Activated CD4-positive, alpha-beta memory T cell treated with anti-CD3 and anti-CD28 coated beads for 36 hours (primary cell): ENCODE results near the gene IL17RE. TPM values are rescaled to one million over a fixed set of nuclear protein-coding genes. Genes with fewer than 3 reads are reported as not detected.
"Not testable (repeated sequence)": the region's sequence is repeated elsewhere in the genome, so short reads cannot be mapped to it uniquely, and the experiment has no call there.

Experiments
- CTCF ChIA-PET: fragments of 350-600 bp; sonication (Branson Sonifier 250); formaldehyde crosslinking; loops from one replicate; lab custom pipeline; 2021; ENCODE audit warnings: antibody characterized with exemption, inconsistent platforms; lab: Charles Lee
- POLR2A ChIA-PET: fragments of 350-600 bp; sonication (Branson Sonifier 250); formaldehyde crosslinking; loops from one replicate; lab custom pipeline; 2021; ENCODE audit warnings: antibody characterized with exemption; lab: Charles Lee
- DNase-seq: peaks from one replicate; pipeline ENCODE4 v3.0.0-alpha.2; 2020
- H3K27ac Mint-ChIP-seq: one replicate; pipeline ENCODE4 v1.8.0; 2021; ENCODE audit warnings: mixed read lengths
- H3K27me3 Mint-ChIP-seq: one replicate; pipeline ENCODE4 v1.8.0; 2021; ENCODE audit warnings: mixed read lengths
- H3K36me3 Mint-ChIP-seq: one replicate; pipeline ENCODE4 v1.8.0; 2021; ENCODE audit warnings: mixed read lengths
- H3K4me1 Mint-ChIP-seq: one replicate; pipeline ENCODE4 v1.8.0; 2021; ENCODE audit warnings: low read depth, mixed read lengths
- H3K4me3 Mint-ChIP-seq: one replicate; pipeline ENCODE4 v1.8.0; 2021; ENCODE audit warnings: mild to moderate bottlenecking, mixed read lengths
- H3K9me3 Mint-ChIP-seq: one replicate; pipeline ENCODE4 v1.8.0; 2021; ENCODE audit warnings: mixed read lengths
- intact Hi-C: fragments of 100-400 bp; cut with micrococcal nuclease; formaldehyde crosslinking; loops from one replicate; pipeline ENCODE4 v1.15.1; 2023
- total RNA-seq, 2 experiments: library from RNA; stranded (reverse); gene quantifications; one replicate each; pipeline ENCODE4 v1.2.3, GENCODE V29; 2021

Gene IL17RE
- total RNA-seq, 2 experiments from 2014 or later: 1.8 to 1.9 TPM

- H3K4me3 Mint-ChIP-seq: no peak overlapping the region
- no peaks in the 10 kb centered on the region for H3K9me3 Mint-ChIP-seq
- no peak for DNase-seq
- H3K4me1 Mint-ChIP-seq: peaks cover 40% of the 10 kb centered on the region
- H3K27me3 Mint-ChIP-seq: no peaks in the 10 kb centered on the region
- no peak overlapping the region for H3K27ac Mint-ChIP-seq
- intact Hi-C loops: loop anchor here (10.0 kb wide), 1 partner anchor 503 kb away; the partner anchor contains the start of gene SETD5
- peaks cover 19% of the 10 kb centered on the region for H3K36me3 Mint-ChIP-seq
- ChIA-PET CTCF (interaction anchor here (0.6 to 1.1 kb wide), 2 partner anchors 49 to 241 kb away, joined by 3 to 4 read pairs; no protein-coding TSS in a partner anchor), POLR2A (no interaction called here)
Measured at GRCh38 chr3:9897408-9898372, 5.0 kb upstream of the IL17RE start.

- CTCF ChIA-PET: interaction anchor here (1.1 kb wide), 1 partner anchor 48 kb away, joined by 3 read pairs; no protein-coding TSS in a partner anchor
- Mint-ChIP-seq H3K9me3 (no peaks in the 10 kb centered on the region), H3K36me3 (peaks cover 11% of the 10 kb centered on the region), H3K4me3 (no peak overlapping the region), H3K27ac (no peak overlapping the region), H3K4me1 (peaks cover 43% of the 10 kb centered on the region), H3K27me3 (no peaks in the 10 kb centered on the region)
- POLR2A ChIA-PET: no interaction called here
- DNase-seq: no peak
- intact Hi-C loops: loop anchor here (10.0 kb wide), 1 partner anchor 504 kb away; the partner anchor contains the start of gene SETD5
Measured at GRCh38 chr3:9898467-9899241, 4.0 kb upstream of the IL17RE start.

GRCh38 chr3:9899289-9899791 lies 3.3 kb upstream of the IL17RE start:
- ChIA-PET CTCF (interaction anchor here (1.1 kb wide), 1 partner anchor 47 kb away, joined by 3 read pairs; no protein-coding TSS in a partner anchor), POLR2A (no interaction called here)
- Mint-ChIP-seq H3K4me1 (peaks cover 38% of the 10 kb centered on the region), H3K4me3 (no peak overlapping the region), H3K9me3 (no peaks in the 10 kb centered on the region), H3K27ac (no peak overlapping the region), H3K36me3 (peaks cover 5% of the 10 kb centered on the region), H3K27me3 (no peaks in the 10 kb centered on the region)
- no peak for DNase-seq
- intact Hi-C loops: loop anchor here (10.0 kb wide), 1 partner anchor 505 kb away; the partner anchor contains the start of gene SETD5

GRCh38 chr3:9900965-9901415 lies 1.7 kb upstream of the IL17RE start:
- POLR2A ChIA-PET, H3K4me3 Mint-ChIP-seq, DNase-seq, CTCF ChIA-PET, H3K9me3 Mint-ChIP-seq, H3K27me3 Mint-ChIP-seq, H3K27ac Mint-ChIP-seq, intact Hi-C loops, H3K36me3 Mint-ChIP-seq: not testable (repeated sequence)
- peaks cover 29% of the 10 kb centered on the region for H3K4me1 Mint-ChIP-seq

GRCh38 chr3:9901967-9902366 lies 681 bp upstream of the IL17RE start:
- peak; percentile 70 for DNase-seq
- Mint-ChIP-seq H3K4me3 (peak overlapping the region; percentile 44), H3K27me3 (no peaks in the 10 kb centered on the region), H3K27ac (peak overlapping the region; percentile 78), H3K9me3 (no peaks in the 10 kb centered on the region), H3K4me1 (peaks cover 29% of the 10 kb centered on the region), H3K36me3 (no peaks in the 10 kb centered on the region)
- CTCF ChIA-PET: interaction anchor here (1.0 to 1.7 kb wide), 4 partner anchors 8 to 53 kb away, joined by 3 to 9 read pairs (median 6); no protein-coding TSS in a partner anchor
- POLR2A ChIA-PET: interaction anchor here (0.6 to 2.6 kb wide), 6 partner anchors 8 to 381 kb away, joined by 3 to 16 read pairs (median 5); partner anchors contain the start of gene JAGN1
- intact Hi-C loops: loop anchor here (2.0 kb wide), 1 partner anchor 15 kb away; the partner anchor contains the start of gene IL17RC

GRCh38 chr3:9903238-9903624 lies 583 bp downstream of the IL17RE start:
- CTCF ChIA-PET: interaction anchor here (0.5 to 1.7 kb wide), 4 partner anchors 9 to 76 kb away, joined by 3 to 9 read pairs (median 6); no protein-coding TSS in a partner anchor
- Mint-ChIP-seq H3K27me3 (no peaks in the 10 kb centered on the region), H3K4me3 (peak overlapping the region; percentile 44), H3K9me3 (no peaks in the 10 kb centered on the region), H3K4me1 (peaks cover 25% of the 10 kb centered on the region), H3K36me3 (no peaks in the 10 kb centered on the region), H3K27ac (peak overlapping the region; percentile 29)
- POLR2A ChIA-PET: interaction anchor here (1.1 to 2.6 kb wide), 4 partner anchors 10 to 43 kb away, joined by 5 to 16 read pairs (median 7); partner anchors contain the start of gene JAGN1
- intact Hi-C loops: loop anchor here (2.0 kb wide), 1 partner anchor 14 kb away; the partner anchor contains the start of gene IL17RC
- peak; percentile 53 for DNase-seq

- Mint-ChIP-seq H3K9me3 (no peaks in the 10 kb centered on the region), H3K4me1 (peaks cover 26% of the 10 kb centered on the region), H3K4me3 (no peak overlapping the region), H3K27ac (no peak overlapping the region), H3K36me3 (no peaks in the 10 kb centered on the region), H3K27me3 (no peaks in the 10 kb centered on the region)
- intact Hi-C loops: loop anchor here (2.0 kb wide), 1 partner anchor 13 kb away; the partner anchor contains the start of gene IL17RC
- ChIA-PET POLR2A (interaction anchor here (2.6 kb wide), 1 partner anchor 13 kb away, joined by 16 read pairs; the partner anchor contains the start of gene JAGN1), CTCF (interaction anchor here (0.6 to 1.7 kb wide), 2 partner anchors 9 to 29 kb away, joined by 3 read pairs; no protein-coding TSS in a partner anchor)
- no peak for DNase-seq
Measured at GRCh38 chr3:9903904-9904303, 1.3 kb downstream of the IL17RE start.

- ChIA-PET POLR2A (no interaction called here), CTCF (interaction anchor here (1.2 kb wide), 1 partner anchor 27 kb away, joined by 6 read pairs; the partner anchor contains the start of gene CRELD1)
- no peaks in the 10 kb centered on the region for H3K9me3 Mint-ChIP-seq
- intact Hi-C loops: no loop called here
- no peak for DNase-seq
- H3K4me3 Mint-ChIP-seq: no peak overlapping the region
- H3K27me3 Mint-ChIP-seq: no peaks in the 10 kb centered on the region
- no peaks in the 10 kb centered on the region for H3K36me3 Mint-ChIP-seq
- H3K4me1 Mint-ChIP-seq: peaks cover 39% of the 10 kb centered on the region
- H3K27ac Mint-ChIP-seq: no peak overlapping the region
Measured at GRCh38 chr3:9906480-9906879, 3.8 kb downstream of the IL17RE start.

GRCh38 chr3:9908286-9908685 lies 5.6 kb downstream of the IL17RE start:
- Mint-ChIP-seq H3K27me3 (peaks cover 2% of the 10 kb centered on the region), H3K27ac (no peak overlapping the region), H3K4me3 (no peak overlapping the region), H3K9me3 (peaks cover 3% of the 10 kb centered on the region), H3K4me1 (peaks cover 32% of the 10 kb centered on the region), H3K36me3 (peaks cover 3% of the 10 kb centered on the region)
- POLR2A ChIA-PET: no interaction called here
- CTCF ChIA-PET: no interaction called here
- no peak for DNase-seq
- intact Hi-C loops: loop anchor here (2.0 kb wide), 1 partner anchor 17 kb away; the partner anchor contains the start of gene JAGN1

GRCh38 chr3:9909221-9910013 lies 6.8 kb downstream of the IL17RE start:
- peaks cover 3% of the 10 kb centered on the region for H3K36me3 Mint-ChIP-seq
- H3K27ac Mint-ChIP-seq: peak overlapping the region; percentile 64
- H3K27me3 Mint-ChIP-seq: peaks cover 2% of the 10 kb centered on the region
- intact Hi-C loops: loop anchor here (2.0 kb wide), 1 partner anchor 19 kb away; the partner anchor contains the start of gene JAGN1
- H3K4me3 Mint-ChIP-seq: no peak overlapping the region
- ChIA-PET CTCF (interaction anchor here (0.9 to 1.3 kb wide), 2 partner anchors 22 to 23 kb away, joined by 3 to 4 read pairs; no protein-coding TSS in a partner anchor), POLR2A (no interaction called here)
- H3K4me1 Mint-ChIP-seq: peaks cover 26% of the 10 kb centered on the region
- DNase-seq: peak; percentile 53
- peaks cover 3% of the 10 kb centered on the region for H3K9me3 Mint-ChIP-seq
